Trophoblast cell (in vitro differentiated cells and primary cell): ENCODE data around the gene CADPS2.

Experiments
- DNase-seq, 2 donors: peaks; one replicate each; pipeline ENCODE4 v3.0.0-alpha.2; 2016
- H2AFZ ChIP-seq: 2 replicates; pipeline ENCODE4 v1.6.1; 2013; ENCODE audit warnings: low read length, moderate library complexity, mild to moderate bottlenecking; ENCODE audit not compliant: insufficient read depth, poor library complexity
- H2AK5ac ChIP-seq: 2 replicates; pipeline ENCODE4 v1.6.1; 2013; ENCODE audit warnings: mild to moderate bottlenecking, low read length
- H2BK120ac ChIP-seq: 2 replicates; pipeline ENCODE4 v1.6.1; 2013; ENCODE audit warnings: low read length, mild to moderate bottlenecking, moderate library complexity; ENCODE audit not compliant: insufficient read depth, poor library complexity
- H2BK12ac ChIP-seq: 2 replicates; pipeline ENCODE4 v1.6.1; 2013; ENCODE audit warnings: mild to moderate bottlenecking, low read length, moderate library complexity
- H2BK5ac ChIP-seq: 2 replicates; pipeline ENCODE4 v1.6.1; 2013; ENCODE audit warnings: low read length, low read depth, moderate library complexity, mild to moderate bottlenecking; ENCODE audit not compliant: poor library complexity
- H3K14ac ChIP-seq: 2 replicates; pipeline ENCODE4 v1.6.1; 2013; ENCODE audit warnings: mild to moderate bottlenecking, low read length
- H3K18ac ChIP-seq: 2 replicates; pipeline ENCODE4 v1.6.1; 2013; ENCODE audit warnings: mild to moderate bottlenecking, low read length
- H3K23ac ChIP-seq: 2 replicates; pipeline ENCODE4 v1.6.1; 2013; ENCODE audit warnings: low read length
- H3K27ac ChIP-seq: 2 replicates; pipeline ENCODE4 v1.5.1; 2013; ENCODE audit warnings: low read depth, mild to moderate bottlenecking, inconsistent platforms, low read length, moderate library complexity
- H3K27me3 ChIP-seq: 2 replicates; pipeline ENCODE4 v1.6.1; 2013; ENCODE audit warnings: inconsistent platforms, mild to moderate bottlenecking, low read length, moderate library complexity; ENCODE audit not compliant: insufficient read depth
- H3K36me3 ChIP-seq, 2 experiments: 1 replicate in 1 of 2; 2 replicates in 1 of 2; pipeline ENCODE4 v1.6.1; 2013; ENCODE audit warnings: low read length in 2 of 2, mild to moderate bottlenecking in 2 of 2, moderate library complexity in 1 of 2; ENCODE audit not compliant: insufficient read depth in 2 of 2, control insufficient read depth in 1 of 2
- H3K4ac ChIP-seq: 2 replicates; pipeline ENCODE4 v1.6.1; 2013; ENCODE audit warnings: low read depth, mild to moderate bottlenecking, low read length, moderate library complexity
- H3K4me1 ChIP-seq, 2 experiments: 1 replicate in 1 of 2; 2 replicates in 1 of 2; pipeline ENCODE4 v1.6.1; 2013; ENCODE audit warnings: low read length in 2 of 2, mild to moderate bottlenecking in 2 of 2, moderate library complexity in 1 of 2; ENCODE audit not compliant: insufficient read depth in 2 of 2, control insufficient read depth in 1 of 2
- H3K4me2 ChIP-seq: 2 replicates; pipeline ENCODE4 v1.6.1; 2013; ENCODE audit warnings: inconsistent platforms, mild to moderate bottlenecking, low read length, moderate library complexity
- H3K4me3 ChIP-seq: 2 replicates; pipeline ENCODE4 v1.5.1; 2013; ENCODE audit warnings: mild to moderate bottlenecking, low read depth, low read length, inconsistent platforms
- H3K79me1 ChIP-seq: one replicate; pipeline ENCODE4 v1.6.1; 2013; ENCODE audit warnings: low read length
- H3K79me2 ChIP-seq: 2 replicates; pipeline ENCODE4 v1.6.1; 2013; ENCODE audit warnings: low read length, mild to moderate bottlenecking; ENCODE audit not compliant: control insufficient read depth, insufficient read depth, poor library complexity
- H3K9ac ChIP-seq: 2 replicates; pipeline ENCODE4 v1.6.1; 2013; ENCODE audit warnings: mild to moderate bottlenecking, low read length
- H3K9me3 ChIP-seq: 2 replicates; pipeline ENCODE4 v1.6.1; 2013; ENCODE audit warnings: low read depth, mild to moderate bottlenecking, control low read depth, inconsistent platforms, low read length; ENCODE audit not compliant: insufficient read depth
- H4K12ac ChIP-seq: 2 replicates; pipeline ENCODE4 v1.6.1; 2013; ENCODE audit warnings: low read depth, mild to moderate bottlenecking, low read length, moderate library complexity
- H4K8ac ChIP-seq: 2 replicates; pipeline ENCODE4 v1.6.1; 2013; ENCODE audit warnings: low read depth, mild to moderate bottlenecking, low read length, moderate library complexity
- H4K91ac ChIP-seq: one replicate; pipeline ENCODE4 v1.6.1; 2013; ENCODE audit warnings: low read depth, mild to moderate bottlenecking, low read length, moderate library complexity
- WGBS: extraction: QIAGEN DNeasy Blood & Tissue Kit; methylation state at CpG from one replicate; pipeline ENCODE4 v1.1.7; 2013; ENCODE audit warnings: missing lambda C conversion rate; ENCODE audit not compliant: insufficient read length, insufficient coverage; ENCODE audit errors: extremely low coverage; 5-methylcytosine and 5-hydroxymethylcytosine counted together

The CADPS2 gene

GRCh38 chr7:122885583-122886356 is 490 bp downstream of the CADPS2 start:
- Histone ChIP-seq H3K36me3 (no peaks in the 10 kb centered on the region), H3K4me2 (peak overlapping the region; percentile 73), H2BK5ac (no peak overlapping the region), H3K9me3 (no peaks in the 10 kb centered on the region), H2AFZ (peak overlapping the region; percentile 80), H4K8ac (no peak overlapping the region), H3K14ac (no peak overlapping the region), H3K4ac (no peak overlapping the region), H3K27me3 (peaks cover 6% of the 10 kb centered on the region), H3K79me2 (no peaks in the 10 kb centered on the region), H3K18ac (no peak overlapping the region), H3K23ac (no peak overlapping the region), H3K9ac (no peak overlapping the region), H3K79me1 (peaks cover 2% of the 10 kb centered on the region), H2AK5ac (no peak overlapping the region), H3K4me3 (peak overlapping the region; percentile 77), H3K4me1 (peaks cover 2 to 6% of the 10 kb centered on the region in 2 experiments), H2BK120ac (no peak overlapping the region), H4K12ac (no peak overlapping the region), H2BK12ac (no peak overlapping the region), H3K27ac (no peak overlapping the region), H4K91ac (no peak overlapping the region)
- peak; percentile 1 to 55 for DNase-seq
- no CpG with 5 or more reads among the region's 70 CpGs for WGBS

DNA sequence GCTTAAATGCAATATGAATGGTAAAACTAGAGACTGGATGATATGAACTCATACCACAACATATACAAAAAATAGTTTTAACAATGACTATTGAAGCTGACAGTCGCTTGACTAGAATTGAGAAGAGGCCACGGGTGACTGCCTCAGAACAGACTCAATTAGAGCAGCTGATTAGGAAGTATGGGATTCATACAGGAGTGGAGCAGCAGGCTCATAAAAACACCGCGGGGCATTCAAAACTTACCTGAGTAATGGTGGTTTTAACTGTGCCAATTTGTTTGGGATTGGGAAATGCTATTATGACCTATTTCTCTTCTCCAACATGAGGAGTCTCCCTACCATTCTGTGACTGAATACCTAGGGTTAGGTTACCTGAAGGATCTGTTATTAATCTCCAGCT is 2.1 kb downstream of the CADPS2 start:
- WGBS = no CpG with 5 or more reads among the region's 4 CpGs

GRCh38 chr7:122883049-122883680 is 3.1 kb downstream of the CADPS2 start:
- no peak overlapping the region for H2BK120ac ChIP-seq
- no peak overlapping the region for H4K12ac ChIP-seq
- no peaks in the 10 kb centered on the region for H3K79me2 ChIP-seq
- no peaks in the 10 kb centered on the region for H3K9me3 ChIP-seq
- no peak overlapping the region for H2BK5ac ChIP-seq
- H4K91ac ChIP-seq = no peak overlapping the region
- H4K8ac ChIP-seq = no peak overlapping the region
- no peak overlapping the region for H2AK5ac ChIP-seq
- H3K79me1 ChIP-seq = peaks cover 2% of the 10 kb centered on the region
- H3K4me2 ChIP-seq = no peak overlapping the region
- H3K18ac ChIP-seq = no peak overlapping the region
- H3K4me1 ChIP-seq = peaks cover 2 to 6% of the 10 kb centered on the region in 2 experiments
- H2AFZ ChIP-seq = no peak overlapping the region
- no peak overlapping the region for H2BK12ac ChIP-seq
- no peak for DNase-seq
- no peak overlapping the region for H3K23ac ChIP-seq
- no peak overlapping the region for H3K4me3 ChIP-seq
- no peak overlapping the region for H3K4ac ChIP-seq
- H3K9ac ChIP-seq = no peak overlapping the region
- WGBS = no CpG with 5 or more reads among the region's 3 CpGs
- peaks cover 6% of the 10 kb centered on the region for H3K27me3 ChIP-seq
- H3K36me3 ChIP-seq = no peaks in the 10 kb centered on the region
- H3K27ac ChIP-seq = no peak overlapping the region
- H3K14ac ChIP-seq = no peak overlapping the region

More for the DNA sequence above, 2.1 kb downstream of the CADPS2 start:
- peaks cover 2 to 6% of the 10 kb centered on the region in 2 experiments for H3K4me1 ChIP-seq
- no peak overlapping the region for H2AK5ac ChIP-seq
- H4K12ac ChIP-seq = no peak overlapping the region
- peaks cover 2% of the 10 kb centered on the region for H3K79me1 ChIP-seq
- H3K36me3 ChIP-seq = no peaks in the 10 kb centered on the region
- no peak overlapping the region for H3K9ac ChIP-seq
- H3K27ac ChIP-seq = no peak overlapping the region
- H3K79me2 ChIP-seq = no peaks in the 10 kb centered on the region
- H4K8ac ChIP-seq = no peak overlapping the region
- peaks cover 6% of the 10 kb centered on the region for H3K27me3 ChIP-seq
- H3K9me3 ChIP-seq = no peaks in the 10 kb centered on the region
- H2BK12ac ChIP-seq = no peak overlapping the region
- no peak overlapping the region for H3K4me2 ChIP-seq
- no peak overlapping the region for H2BK5ac ChIP-seq
- H3K14ac ChIP-seq = no peak overlapping the region
- no peak overlapping the region for H3K4me3 ChIP-seq
- DNase-seq = no peak
- no peak overlapping the region for H3K4ac ChIP-seq
- H2BK120ac ChIP-seq = no peak overlapping the region
- H2AFZ ChIP-seq = no peak overlapping the region
- no peak overlapping the region for H3K23ac ChIP-seq
- no peak overlapping the region for H3K18ac ChIP-seq
- H4K91ac ChIP-seq = no peak overlapping the region

- no peaks in the 10 kb centered on the region for H3K9me3 ChIP-seq
- no peak overlapping the region for H2BK5ac ChIP-seq
- H3K27ac ChIP-seq = no peak overlapping the region
- no peaks in the 10 kb centered on the region for H3K36me3 ChIP-seq
- no peak overlapping the region for H2AK5ac ChIP-seq
- H3K23ac ChIP-seq = no peak overlapping the region
- no peak overlapping the region for H3K18ac ChIP-seq
- no peak overlapping the region for H3K9ac ChIP-seq
- peaks cover 6% of the 10 kb centered on the region for H3K27me3 ChIP-seq
- no peak overlapping the region for H2BK120ac ChIP-seq
- no peak overlapping the region for H3K4me3 ChIP-seq
- no peak overlapping the region for H3K4me2 ChIP-seq
- H3K79me2 ChIP-seq = no peaks in the 10 kb centered on the region
- no peak overlapping the region for H2AFZ ChIP-seq
- H4K8ac ChIP-seq = no peak overlapping the region
- H3K14ac ChIP-seq = no peak overlapping the region
- no peak for DNase-seq
- H4K12ac ChIP-seq = no peak overlapping the region
- H3K4ac ChIP-seq = no peak overlapping the region
- peaks cover 0 to 3% of the 10 kb centered on the region in 2 experiments for H3K4me1 ChIP-seq
- H3K79me1 ChIP-seq = peaks cover 2% of the 10 kb centered on the region
- H2BK12ac ChIP-seq = no peak overlapping the region
- H4K91ac ChIP-seq = no peak overlapping the region
- WGBS = no CpG with 5 or more reads among the region's 1 CpG
These were observed 4.9 kb downstream of the CADPS2 start for GRCh38 chr7:122881324-122881723.
